Activated naive CD8-positive, alpha-beta T cell treated with anti-CD3 and anti-CD28 coated beads, Interleukin-2, amount 50 U/mL, for 24 hours (primary cell): ENCODE results near the gene AKR1C2.
"Not testable (repeated sequence)": the region's sequence is repeated elsewhere in the genome, so short reads cannot be mapped to it uniquely, and the experiment has no call there.

Experiments
- ATAC-seq: fragments of 150-1000 bp; cut with Tn5 transposase; one replicate; pipeline ENCODE4 v1.10.0; 2021
- DNase-seq: peaks from one replicate; pipeline ENCODE4 v3.0.0; 2021
- H3K27ac Mint-ChIP-seq: one replicate; pipeline ENCODE4 v1.8.0; 2021; ENCODE audit warnings: mild to moderate bottlenecking, mixed read lengths
- H3K27me3 Mint-ChIP-seq: one replicate; pipeline ENCODE4 v1.8.0; 2021; ENCODE audit warnings: mixed read lengths
- H3K36me3 Mint-ChIP-seq: one replicate; pipeline ENCODE4 v1.8.0; 2021; ENCODE audit warnings: low read depth, mixed read lengths
- H3K4me1 Mint-ChIP-seq: one replicate; pipeline ENCODE4 v1.8.0; 2021; ENCODE audit warnings: mixed read lengths
- H3K4me3 Mint-ChIP-seq: one replicate; pipeline ENCODE4 v1.8.0; 2021; ENCODE audit warnings: mild to moderate bottlenecking, moderate library complexity, mixed read lengths
- H3K9me3 Mint-ChIP-seq: one replicate; pipeline ENCODE4 v1.8.0; 2021; ENCODE audit warnings: mixed read lengths

AKR1C2 gene

GRCh38 chr10:4942931-4943330 lies 60.7 kb downstream of the AKR1C2 start:
- not testable (repeated sequence) for H3K4me1 Mint-ChIP-seq, H3K27ac Mint-ChIP-seq, H3K36me3 Mint-ChIP-seq, ATAC-seq, H3K4me3 Mint-ChIP-seq, H3K9me3 Mint-ChIP-seq, DNase-seq, H3K27me3 Mint-ChIP-seq

- Mint-ChIP-seq H3K4me1 (no peaks in the 10 kb centered on the region), H3K9me3 (no peaks in the 10 kb centered on the region), H3K36me3 (no peaks in the 10 kb centered on the region), H3K4me3 (no peak overlapping the region), H3K27me3 (peaks cover 8% of the 10 kb centered on the region), H3K27ac (no peak overlapping the region)
- ATAC-seq (no peak), DNase-seq (no peak)
These were observed 61.9 kb downstream of the AKR1C2 start for GRCh38 chr10:4941540-4942330.

- not testable (repeated sequence) for H3K4me1 Mint-ChIP-seq, H3K4me3 Mint-ChIP-seq, H3K27me3 Mint-ChIP-seq, H3K27ac Mint-ChIP-seq, H3K36me3 Mint-ChIP-seq, DNase-seq, ATAC-seq, H3K9me3 Mint-ChIP-seq
These were observed 62.7 kb downstream of the AKR1C2 start for GRCh38 chr10:4940909-4941308.

- ATAC-seq, H3K36me3 Mint-ChIP-seq, DNase-seq, H3K27me3 Mint-ChIP-seq, H3K4me1 Mint-ChIP-seq, H3K4me3 Mint-ChIP-seq, H3K9me3 Mint-ChIP-seq, H3K27ac Mint-ChIP-seq: not testable (repeated sequence)
These were observed 63.6 kb downstream of the AKR1C2 start for GRCh38 chr10:4940073-4940428.

GRCh38 chr10:4939224-4940072 lies 64.2 kb downstream of the AKR1C2 start:
- H3K4me3 Mint-ChIP-seq = no peak overlapping the region
- no peaks in the 10 kb centered on the region for H3K9me3 Mint-ChIP-seq
- H3K27ac Mint-ChIP-seq = no peak overlapping the region
- no peaks in the 10 kb centered on the region for H3K4me1 Mint-ChIP-seq
- DNase-seq = no peak
- ATAC-seq = no peak
- no peaks in the 10 kb centered on the region for H3K36me3 Mint-ChIP-seq
- peaks cover 8% of the 10 kb centered on the region for H3K27me3 Mint-ChIP-seq
